HG02970 (cell line): ENCODE data around the gene HSPB3.
A peak's percentile ranks its signal among the peaks of the same experiment; 100 is the strongest.
"Not testable (repeated sequence)": the region's sequence is repeated elsewhere in the genome, so short reads cannot be mapped to it uniquely, and the experiment has no call there.

Source experiments
- ATAC-seq: cut with Tn5 transposase; IDR thresholded peaks from one replicate; pipeline ENCODE4 v1.9.1; 2021; ENCODE audit warnings: mild to moderate bottlenecking, moderate library complexity, moderate number of reproducible peaks; ENCODE audit not compliant: unreplicated experiment, low FRiP score

HSPB3 gene

DNA sequence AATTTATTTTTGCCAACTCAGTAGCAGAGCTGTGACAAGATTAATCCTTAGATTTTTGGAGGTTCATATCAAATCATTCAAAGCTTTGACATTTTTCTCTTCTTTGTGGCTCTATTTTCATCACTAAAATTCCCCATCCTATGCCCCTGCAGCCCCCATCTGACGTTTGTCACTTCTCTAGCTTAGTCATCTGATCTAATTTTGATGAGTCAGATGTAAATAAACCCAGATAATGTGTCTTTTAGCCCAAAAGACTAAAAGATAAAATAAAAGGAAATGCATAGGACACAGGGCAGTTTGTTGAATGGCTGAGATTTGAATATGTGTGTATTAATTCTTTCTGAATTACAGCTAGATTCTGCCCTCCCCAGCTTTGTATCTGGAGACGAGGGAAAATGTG is 897 bp upstream of the HSPB3 start:
- ATAC-seq, result no peak

DNA sequence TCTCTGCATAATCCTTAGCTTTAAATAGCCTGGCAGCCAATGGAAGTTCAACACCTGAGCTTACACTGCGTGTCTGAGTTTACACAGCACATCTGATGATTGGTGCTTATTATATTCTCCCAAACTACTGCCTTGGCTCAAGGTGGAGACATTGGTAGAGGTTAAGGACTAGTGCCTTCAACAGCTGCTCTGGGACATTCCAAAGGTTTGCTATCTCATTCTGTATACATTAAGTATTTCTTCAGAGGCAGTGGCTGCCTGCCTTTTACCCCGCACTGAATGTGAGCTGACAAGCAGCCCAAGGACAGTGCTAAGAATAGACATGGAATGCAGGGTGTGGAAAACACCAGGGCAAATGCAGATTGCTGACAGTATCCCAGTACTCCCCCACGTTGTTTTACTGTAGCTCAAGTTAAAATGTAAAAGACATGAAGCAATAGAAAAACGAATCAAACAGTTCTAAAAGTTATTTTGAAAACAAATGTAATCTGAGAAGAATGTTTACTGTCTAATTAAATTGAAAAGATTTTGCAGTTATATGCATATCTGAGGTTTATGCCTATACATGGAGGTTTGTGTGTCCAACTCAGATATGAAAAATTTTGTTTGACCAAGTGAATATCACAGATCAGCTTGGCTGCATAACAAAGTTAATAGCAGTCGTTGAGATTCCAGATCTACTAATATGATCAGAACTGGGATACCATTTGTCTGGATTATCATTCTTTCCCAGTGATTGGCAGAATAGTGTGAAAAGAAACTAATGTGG is 1.8 kb downstream of the HSPB3 start:
- ATAC-seq, result no peak

DNA sequence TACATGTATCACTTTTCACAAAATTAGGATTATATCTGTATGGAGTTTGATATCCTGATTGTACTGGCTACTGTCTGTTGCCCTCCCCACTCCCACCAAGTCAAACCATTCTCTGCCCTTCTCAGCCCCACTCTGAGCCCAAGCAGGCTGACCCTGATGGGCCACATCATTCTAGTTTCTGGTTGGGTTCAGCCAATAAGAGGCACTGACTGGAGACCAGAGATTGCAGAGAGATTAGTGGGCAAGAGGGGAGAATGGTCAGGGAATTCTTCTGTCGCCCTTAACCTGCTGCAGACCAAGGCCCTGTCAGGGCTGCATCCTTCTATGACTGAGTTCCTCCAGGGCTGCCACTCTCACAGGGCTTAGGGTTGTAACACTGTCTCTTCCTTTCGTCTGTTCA is 2.7 kb downstream of the HSPB3 start:
- ATAC-seq, result no peak

DNA sequence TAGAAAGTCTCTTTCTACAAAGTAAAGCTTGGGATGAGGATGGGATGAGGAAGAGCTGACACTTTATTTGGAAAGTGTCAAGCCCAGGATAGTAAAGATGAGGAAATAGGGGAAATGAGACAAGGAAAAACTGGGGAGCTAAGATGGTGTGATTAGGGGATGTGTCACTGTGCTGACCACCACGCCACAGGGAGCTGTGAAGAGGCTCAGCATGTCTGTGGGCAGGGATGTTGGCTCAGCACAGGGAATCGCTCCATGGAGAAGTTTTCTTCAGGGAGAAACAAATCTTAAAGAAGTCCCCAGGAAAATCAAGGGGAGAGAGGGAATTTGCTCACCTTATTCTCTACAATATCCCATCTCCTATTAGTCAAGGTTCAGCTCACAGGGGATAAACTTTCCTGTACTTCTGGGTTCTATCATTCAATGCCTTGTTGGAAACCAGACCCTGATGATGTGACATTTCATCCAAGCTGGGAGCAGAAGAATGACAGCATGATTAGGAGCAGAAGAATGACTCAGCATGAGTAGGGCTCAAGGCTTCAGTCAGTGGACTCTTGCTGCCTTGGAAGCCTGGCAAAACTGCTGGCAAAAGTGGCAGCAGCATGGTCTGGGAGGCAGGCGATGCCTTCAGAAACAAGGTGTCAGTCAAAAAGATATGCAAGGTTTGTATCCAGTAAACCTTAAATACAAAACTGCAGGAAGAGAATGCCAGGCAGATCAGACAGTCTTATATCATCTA is 4.9 kb downstream of the HSPB3 start:
- no peak for ATAC-seq

DNA sequence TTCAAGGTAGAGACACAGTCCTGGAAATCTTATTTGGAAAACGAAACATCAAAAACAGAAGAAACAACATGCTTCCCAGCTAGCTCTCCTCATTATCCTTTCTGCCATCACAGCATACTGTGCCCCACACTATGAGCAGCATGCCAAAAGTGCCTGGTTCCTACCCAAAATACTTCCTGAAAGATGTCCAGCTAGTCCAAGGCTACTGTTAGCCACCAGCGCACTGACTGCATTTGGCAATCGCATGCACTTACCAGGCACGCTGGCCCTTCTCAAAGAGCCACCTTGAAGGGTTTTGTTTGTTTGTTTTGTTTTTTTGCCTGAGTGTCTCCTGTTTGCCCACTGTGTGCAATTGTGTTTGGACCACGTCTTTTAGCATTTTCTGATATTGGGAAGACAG is 6.8 kb downstream of the HSPB3 start:
- no peak for ATAC-seq

DNA sequence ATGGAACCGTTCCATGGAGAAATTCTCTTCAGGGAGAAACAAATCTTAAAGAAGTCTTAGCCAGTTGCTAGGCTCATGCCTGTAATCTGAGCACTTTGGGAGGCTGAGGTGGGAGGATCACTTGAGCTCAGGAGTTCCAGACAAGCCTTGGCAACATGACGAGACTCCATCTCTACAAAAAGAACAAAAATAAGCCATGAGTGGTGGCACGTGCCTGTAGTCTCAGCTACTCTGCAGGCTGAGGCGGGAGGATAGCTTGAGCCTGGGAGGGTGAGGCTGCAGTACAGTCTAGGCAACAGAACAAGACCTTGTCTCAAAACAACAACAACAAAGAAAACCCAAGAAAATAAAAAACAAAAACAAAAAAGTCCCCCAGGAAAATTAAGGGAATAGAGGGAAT is 8.2 kb downstream of the HSPB3 start:
- no peak for ATAC-seq

DNA sequence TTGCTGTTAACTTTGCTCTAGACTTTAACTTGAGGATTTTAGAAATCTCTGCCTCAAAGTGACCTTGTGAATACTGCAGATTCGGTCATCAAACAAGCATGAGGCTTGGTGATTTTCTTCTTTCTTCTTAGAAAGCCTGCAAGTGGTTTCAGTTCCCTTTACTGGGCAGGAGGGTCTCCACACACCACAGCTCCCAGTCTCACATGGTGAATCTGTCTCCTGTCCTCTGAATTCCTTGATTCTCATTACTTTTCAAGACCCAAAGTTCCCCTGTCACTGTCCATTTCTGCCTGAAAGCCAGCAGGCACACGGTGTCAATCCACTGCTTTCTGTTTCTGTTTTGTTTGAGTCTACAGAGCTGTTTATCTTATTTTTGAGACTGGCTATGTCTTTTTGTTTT is 14.1 kb downstream of the HSPB3 start:
- ATAC-seq, result peak; percentile 60

DNA sequence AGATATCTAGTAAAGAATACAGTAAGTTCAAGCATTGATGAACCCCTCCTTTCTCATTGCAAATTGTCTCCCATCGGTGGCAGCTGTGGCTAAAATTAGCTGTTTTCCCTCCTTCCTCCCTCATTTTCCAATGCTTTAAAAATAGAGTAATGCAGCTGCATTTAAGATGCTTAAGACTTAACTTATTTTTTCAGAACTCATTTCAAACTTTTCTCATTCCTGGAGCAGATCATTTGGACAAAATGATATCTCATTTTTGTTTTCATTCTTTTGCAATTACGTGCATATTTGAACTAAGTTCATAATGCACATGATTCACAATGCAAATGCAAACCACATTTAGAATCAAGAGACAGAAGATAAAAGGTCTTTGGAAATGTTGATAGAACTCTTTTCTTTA is 14.6 kb downstream of the HSPB3 start:
- ATAC-seq, result no peak

DNA sequence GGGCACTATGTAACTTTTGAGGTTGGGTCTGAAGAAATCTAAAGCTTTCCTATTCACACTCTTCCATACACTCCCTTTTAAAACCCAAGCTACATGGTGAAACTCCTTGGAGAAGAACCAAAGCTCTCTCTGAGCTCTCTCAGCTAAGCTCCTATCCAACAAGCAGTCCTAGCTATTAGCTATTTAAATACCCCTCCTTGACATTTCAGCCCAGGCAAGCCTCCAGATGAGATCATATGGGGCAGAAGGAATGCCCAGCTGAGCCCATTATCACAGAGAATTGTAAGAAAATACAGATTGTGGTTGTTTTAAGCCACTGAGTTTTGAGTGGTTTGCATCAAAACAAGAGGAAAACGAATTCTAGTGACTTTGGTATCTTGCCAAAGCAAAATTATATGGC is 15.2 kb downstream of the HSPB3 start:
- ATAC-seq, result no peak

DNA sequence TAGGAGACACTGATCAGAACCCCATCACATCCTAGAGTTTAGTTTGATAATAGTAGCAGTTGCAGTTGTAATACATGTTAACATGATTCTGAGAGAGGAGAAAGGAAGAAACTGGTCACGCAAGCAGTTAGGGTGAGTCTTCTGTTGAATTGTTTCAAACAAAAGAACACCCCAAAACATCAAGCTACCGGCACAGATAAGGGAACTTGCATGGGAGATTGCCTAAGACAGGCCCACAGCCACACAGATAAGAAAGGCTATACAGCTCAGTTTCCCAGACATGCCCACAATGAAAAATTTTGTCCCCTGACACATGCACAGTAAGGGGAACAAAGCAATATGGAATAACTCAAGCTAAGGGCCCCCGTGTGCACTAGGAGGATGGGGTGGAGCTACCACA is 15.9 kb downstream of the HSPB3 start:
- no peak for ATAC-seq

DNA sequence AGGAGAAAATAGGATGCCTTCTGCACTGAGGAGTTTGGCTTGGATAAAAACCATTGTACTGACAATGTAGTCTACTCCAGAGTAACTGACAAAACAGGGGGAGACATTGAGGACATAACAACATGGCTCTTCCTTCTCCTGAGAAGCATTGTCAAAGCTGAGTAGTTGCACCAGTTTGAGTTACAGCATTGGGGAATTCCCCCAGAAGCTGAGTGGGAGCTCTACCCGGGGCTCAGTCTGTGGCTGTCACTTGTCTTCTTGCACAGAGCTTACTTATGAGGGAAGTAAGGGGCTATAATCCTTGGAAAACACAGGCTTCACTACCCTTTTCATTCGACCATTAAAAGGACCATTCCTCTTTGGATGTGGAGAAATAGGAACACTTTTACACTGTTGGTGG is 21.2 kb downstream of the HSPB3 start:
- ATAC-seq, result no peak

DNA sequence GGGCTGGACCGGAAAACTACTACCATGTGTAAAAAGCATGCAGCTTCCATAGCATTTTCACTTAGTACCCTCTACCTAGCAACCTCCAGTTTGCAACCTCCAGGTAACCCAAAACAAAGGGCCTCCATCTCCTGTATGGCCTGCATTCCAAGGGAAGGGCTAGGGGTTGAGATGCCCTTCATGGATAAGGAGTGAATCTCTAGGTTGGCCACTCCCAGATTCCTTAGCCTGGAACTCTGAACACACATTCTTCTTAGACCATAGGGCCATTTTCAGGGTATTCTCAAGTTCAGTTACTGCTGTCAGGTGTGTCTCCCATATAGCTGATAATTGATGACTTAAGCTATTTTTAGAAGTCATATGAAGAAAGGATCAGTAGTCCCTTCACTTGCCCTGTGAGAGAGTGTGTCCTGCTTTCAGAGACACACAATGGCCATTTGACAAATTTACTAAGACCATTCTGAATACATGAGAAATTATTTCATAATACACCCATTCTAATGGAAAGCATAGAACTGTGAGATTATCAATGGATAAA is 22.5 kb downstream of the HSPB3 start:
- ATAC-seq, result no peak

DNA sequence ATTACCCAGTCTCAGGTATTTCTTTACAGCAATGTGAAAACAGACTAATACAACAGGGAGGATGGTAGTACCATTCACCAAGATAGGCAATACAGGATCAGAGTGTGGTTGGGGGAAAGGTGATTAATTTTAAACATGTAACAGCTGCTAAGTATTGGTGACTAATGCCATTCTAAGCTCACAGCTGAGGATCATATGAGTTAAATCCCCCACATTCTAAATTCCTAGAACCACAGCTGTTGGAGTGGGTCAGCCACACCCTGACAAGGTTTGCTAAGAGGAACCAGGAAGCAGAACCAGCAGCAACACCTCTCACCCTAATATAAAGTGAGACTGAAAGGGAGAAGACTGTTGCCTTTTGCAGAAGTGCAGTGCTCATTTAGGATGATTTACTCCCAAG is 24.8 kb downstream of the HSPB3 start:
- ATAC-seq, result no peak

DNA sequence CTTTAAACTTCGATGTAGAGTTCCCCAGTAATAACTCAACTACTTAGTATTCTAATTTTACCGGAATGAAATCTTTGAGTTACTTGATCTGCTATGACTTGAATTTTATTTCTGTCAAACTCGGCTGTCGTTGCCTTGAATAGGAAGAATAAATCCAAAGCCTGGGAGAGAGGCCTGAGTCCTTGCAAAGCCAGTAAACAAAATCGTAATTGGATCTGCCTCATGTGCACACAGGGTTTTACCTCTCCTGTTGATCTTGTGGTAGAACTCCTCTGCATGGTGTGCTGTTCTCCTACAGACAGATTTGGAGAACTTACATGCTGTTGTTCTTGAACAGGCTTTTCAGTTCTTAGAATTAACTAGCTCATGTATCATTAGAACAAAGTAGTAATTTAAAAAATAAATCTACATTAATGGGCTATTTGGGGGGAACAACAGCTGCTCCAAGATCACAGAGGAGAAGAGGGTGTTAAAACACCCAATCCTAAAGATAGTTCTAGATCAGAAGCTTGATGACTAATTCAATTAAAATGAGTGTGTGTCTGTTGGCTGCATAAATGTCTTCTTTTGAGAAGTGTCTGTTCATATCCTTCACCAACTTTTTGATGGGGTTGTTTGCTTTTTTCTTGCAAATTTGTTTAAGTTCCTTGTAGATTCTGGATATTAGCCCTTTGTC is 28.9 kb downstream of the HSPB3 start:
- no peak for ATAC-seq

DNA sequence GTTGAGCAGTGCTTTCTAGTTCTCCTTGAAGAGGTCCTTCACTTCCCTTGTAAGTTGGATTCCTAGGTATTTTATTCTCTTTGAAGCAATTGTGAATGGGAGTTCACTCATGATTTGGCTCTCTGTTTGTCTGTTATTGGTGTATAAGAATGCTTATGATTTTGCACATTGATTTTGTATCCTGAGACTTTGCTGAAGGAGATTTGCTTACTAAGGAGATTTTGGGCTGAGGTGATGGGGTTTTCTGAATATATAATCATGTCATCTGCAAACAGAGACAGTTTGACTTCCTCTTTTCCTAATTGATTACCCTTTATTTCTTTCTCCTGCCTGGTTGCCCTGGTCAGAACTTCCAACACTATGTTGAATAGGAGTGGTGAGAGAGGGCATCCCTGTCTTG is 30.2 kb downstream of the HSPB3 start:
- ATAC-seq, result not testable (repeated sequence)

DNA sequence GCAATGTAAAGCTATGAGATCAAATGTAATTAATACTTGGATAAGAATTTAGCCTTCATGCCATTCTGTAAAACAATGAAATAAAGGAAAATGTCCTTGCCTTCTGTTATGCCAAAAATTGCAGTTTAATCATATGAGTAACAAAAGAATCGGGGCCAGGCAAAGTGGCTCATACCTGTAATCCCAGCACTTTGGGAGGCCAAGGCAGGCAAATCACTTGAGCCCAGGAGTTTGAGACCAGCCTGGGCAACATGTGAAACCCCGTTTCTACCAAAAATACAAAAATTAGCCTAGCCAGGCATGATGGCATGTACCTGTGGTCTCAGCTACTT is 34.1 kb downstream of the HSPB3 start:
- not testable (repeated sequence) for ATAC-seq

DNA sequence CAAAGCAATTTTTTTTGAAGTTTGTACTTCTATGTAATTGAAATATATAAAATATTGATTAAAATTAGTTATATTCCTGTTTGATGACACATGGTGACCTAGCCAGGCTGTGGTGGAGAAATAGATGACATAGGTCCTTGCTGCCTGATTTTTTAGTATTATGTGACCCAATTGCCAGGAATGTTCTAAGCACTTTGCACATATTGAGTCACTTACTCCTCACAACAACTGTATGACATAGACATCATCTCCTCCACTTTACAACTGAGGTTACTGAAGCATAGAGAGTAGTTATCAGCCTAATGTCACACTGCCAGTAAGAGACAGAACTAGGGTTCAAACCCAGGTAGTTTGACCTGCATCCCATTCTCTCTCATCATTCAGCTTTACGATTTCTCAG is 35.8 kb downstream of the HSPB3 start:
- ATAC-seq, result no peak

DNA sequence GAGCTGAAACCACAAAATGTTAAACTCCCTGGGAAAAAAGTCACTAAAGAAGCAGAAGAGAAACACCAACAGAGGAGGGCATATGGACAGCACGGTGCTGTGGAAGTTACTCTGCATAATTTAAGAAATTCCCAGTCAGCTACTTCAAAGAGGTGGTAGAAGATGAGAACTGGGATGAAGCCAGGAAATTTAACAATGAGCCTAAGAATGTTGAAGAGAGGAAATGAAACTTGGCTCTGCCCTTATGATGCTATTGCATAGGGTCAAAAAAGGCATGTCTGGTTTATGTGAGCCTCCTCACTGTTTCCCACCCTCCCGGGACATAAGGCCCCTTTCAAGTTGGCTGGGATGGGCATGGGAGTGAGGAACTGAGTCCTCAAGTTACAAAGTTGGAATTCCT is 36.7 kb downstream of the HSPB3 start:
- ATAC-seq, result no peak

DNA sequence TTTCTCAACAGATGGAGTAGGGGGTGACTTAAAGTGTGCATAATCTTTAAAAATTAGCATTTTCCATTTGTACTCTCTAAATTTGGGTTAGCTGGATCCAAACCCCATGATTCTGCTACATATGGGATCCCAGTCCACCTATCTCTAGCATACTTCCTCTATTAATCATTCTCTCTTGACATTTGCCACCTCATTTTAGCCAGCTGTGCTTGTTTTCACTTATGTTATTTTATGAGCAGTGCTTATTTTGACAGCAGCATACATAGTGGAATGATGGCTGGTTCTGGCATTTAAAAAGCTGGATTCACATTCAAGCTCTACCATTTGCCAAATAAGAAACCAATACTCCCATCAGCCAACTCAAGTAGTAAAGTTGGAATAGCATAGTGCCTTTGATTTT is 39.5 kb downstream of the HSPB3 start:
- ATAC-seq, result no peak
